HG03469 (cell line): Measurements from ENCODE around the gene RALGDS.
"Not testable (repeated sequence)": the region's sequence is repeated elsewhere in the genome, so short reads cannot be mapped to it uniquely, and the experiment has no call there.

Experiments used
- ATAC-seq: cut with Tn5 transposase; IDR thresholded peaks from one replicate; pipeline ENCODE4 v1.9.1; 2021; ENCODE audit warnings: mild to moderate bottlenecking, moderate library complexity, moderate number of reproducible peaks; ENCODE audit not compliant: unreplicated experiment

RALGDS gene

DNA sequence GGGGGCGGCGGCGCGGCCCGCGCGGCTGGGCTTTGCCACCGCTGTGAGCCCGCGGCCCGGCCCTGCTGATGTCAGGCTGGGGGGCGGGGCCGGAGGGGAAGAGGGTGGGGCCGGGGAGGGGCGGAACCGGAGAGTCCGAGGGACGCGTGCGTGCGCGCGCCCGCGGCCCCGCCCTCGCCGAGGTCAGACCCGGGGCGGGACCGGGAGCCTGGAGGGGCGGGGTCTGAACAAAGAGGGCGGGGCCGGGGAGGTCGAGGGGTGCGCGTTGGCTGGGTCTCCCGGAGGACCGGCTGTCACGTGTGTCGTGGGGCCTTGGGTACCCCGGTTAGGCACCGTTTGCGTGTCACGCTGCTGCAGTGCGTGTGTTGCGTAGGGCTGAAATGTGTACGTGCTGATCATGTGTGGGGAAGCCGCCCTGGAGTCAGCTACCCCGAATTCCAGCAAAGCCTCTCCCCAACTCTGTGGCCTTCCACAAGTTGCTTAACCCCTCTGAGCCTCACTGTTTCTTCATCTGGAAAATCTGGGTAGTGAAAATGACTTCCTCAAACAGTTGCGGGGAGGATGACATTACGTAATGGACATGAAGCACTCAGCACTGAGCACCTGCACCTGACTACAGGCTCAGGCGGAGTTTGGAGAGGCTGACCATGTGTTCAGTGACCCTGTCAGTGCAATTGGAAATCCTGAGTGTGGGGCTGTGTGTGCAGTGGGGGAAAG lies at the start of gene RALGDS:
Gene RALGDS, minus strand, starts transcription at position 43 of the 717 bp plus-strand sequence. CDS start 86 bp downstream, outside the sequence.
- ATAC-seq: peak; percentile 34

DNA sequence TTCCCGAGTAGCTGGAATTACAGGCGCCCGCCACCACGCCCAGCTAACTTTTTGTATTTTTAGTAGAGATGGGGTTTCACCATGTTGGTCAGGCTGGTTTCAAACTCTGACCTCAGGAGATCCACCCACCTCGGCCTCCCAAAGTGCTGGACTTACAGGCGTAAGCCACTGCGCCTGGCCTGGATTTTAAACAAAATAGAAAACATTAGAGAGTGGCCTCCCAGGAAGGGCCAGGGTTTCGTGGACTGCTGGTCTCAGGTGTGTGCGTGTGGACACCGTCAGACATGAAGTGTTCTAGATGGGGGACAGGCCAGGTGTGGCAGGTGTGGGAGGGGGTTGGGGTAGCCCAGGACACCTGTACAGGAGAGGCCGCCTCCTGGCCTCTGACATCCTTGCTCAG lies 49.7 kb upstream of the RALGDS start:
- ATAC-seq: no peak

DNA sequence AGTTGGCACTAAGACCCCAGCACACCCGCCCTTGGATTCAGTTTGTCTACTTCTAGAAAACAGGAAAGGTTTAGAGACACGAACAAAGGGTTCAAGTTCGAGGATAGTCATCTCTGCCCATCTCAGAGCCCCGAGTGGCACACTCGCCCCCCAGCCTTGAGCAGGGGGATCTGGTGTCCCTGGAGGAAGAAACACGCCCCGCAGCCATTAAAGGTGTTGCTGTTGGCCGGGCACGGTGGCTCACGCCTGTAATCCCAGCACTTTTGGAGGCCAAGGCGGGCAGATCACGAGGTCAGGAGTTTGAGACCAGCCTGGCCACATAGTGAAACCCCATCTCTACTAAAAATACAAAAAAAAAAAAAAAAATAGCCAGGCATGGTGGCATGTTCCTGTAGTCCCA lies 48.6 kb upstream of the RALGDS start:
- ATAC-seq: not testable (repeated sequence)

GRCh38 chr9:133169102-133169501 lies 48.1 kb upstream of the RALGDS start:
- no peak for ATAC-seq

- ATAC-seq: no peak
These were observed 47.4 kb upstream of the RALGDS start for GRCh38 chr9:133168432-133168831.

GRCh38 chr9:133167769-133168168 lies 46.7 kb upstream of the RALGDS start:
- ATAC-seq: no peak

DNA sequence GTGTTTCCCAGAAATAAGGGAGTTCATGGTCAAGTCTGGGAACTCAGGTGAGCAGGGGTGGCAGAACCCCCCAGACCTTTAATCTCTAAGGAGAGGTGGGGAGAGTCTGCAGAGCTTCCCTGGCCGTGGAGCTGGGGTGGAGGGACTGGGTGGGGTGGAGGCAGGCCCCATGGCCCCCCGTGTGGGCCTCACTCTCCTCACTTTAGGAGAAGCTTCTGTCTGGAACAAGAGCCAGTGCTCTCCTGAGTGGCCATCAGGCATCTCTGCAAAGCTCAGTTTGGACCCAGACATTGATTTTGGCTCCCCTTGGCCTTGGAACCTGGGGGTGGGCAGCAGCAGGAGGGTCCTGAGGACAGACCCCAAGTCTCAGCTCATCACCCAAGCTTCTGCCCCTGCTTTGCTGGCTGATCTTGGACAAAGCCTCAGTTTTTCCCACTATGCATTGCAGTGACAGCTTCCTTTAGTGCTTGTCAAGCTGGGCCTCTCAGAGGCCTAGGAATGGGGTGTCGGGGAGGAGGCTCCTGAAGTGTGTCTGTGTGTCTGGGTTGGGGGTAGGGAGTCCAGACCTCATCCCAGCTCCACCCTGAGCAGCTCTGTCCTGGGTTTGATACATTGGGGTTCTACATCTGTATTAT lies 46.2 kb upstream of the RALGDS start:
- no peak for ATAC-seq

DNA sequence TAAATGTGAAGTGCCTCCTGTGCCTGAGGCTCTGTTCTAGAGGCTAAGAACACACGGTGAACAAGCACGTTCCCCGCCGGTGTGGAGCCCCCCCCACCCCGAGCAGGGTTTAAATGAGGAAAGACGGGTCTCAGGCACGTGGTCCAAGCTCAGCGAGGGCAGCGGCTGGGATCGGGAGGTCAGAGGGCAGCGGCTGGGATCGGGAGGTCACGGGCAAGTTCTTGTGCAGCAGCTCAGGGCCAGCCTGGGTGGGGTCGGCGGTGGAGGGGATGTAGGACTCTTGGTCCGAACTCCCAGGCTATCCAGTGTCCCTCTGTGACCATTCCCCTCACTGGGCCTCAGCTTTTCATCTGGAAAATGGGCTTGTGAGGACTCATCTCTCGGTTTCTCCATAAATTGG lies 45.4 kb upstream of the RALGDS start:
- ATAC-seq: no peak

GRCh38 chr9:133165452-133165730 lies 44.4 kb upstream of the RALGDS start:
- ATAC-seq: no peak

DNA sequence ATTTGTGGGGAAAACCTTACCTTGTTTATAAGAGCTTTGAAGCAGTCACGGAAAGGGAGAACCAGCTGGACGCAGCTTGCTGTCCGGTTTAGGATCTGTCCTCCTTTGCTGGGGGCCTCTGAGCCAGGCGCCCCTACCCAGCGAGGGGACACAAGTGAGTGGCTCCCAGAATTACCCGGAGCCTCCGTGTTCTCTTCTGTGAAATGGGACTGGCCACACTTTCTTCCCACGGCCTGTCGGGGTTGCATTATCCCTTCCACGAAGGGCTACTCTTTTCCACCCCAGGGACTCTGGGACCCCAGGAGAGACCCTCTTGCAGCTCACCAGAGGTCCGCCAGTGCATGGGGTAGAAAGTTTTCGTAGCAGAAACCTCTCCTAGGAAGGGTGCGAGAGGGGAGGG lies 43.2 kb upstream of the RALGDS start:
- ATAC-seq: no peak

DNA sequence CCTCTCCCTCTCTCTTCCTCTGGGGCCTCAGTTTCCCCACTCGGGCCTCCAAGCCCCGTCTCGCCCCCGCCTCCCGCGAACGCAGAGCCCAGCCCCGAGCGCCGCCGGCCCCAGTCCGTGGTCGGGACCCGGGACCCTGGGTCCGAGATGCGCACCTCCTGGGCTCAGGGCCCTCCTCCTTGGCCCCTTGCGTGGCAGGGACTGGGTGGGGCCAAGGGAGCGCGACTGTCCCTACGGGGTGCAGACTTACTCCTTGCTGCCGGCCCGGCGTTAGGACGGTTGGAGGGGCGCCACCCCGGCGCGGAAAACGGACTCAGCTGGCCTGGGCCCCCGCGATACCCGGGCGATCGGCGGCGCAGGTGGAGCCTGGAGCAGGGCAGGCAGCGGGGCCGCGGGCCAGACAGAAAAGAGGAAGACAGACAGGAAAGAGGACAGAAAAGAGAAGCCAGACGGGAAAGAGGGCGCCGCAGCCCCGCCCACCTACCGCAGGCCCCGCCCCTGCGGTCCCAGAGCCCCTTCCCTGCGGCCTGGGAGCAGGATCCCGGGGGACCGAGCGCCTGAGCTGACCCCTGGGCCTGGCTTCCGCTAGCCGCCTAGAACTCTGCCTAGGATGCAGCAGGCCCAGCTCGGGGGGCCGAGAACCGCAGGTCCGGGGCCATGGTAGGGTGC lies 42.6 kb upstream of the RALGDS start, which contains the start of gene GBGT1:
Gene GBGT1, minus strand, starts transcription at position 411 of the 669 bp plus-strand sequence. CDS start 1,502 bp downstream, outside the sequence.
- no peak for ATAC-seq

DNA sequence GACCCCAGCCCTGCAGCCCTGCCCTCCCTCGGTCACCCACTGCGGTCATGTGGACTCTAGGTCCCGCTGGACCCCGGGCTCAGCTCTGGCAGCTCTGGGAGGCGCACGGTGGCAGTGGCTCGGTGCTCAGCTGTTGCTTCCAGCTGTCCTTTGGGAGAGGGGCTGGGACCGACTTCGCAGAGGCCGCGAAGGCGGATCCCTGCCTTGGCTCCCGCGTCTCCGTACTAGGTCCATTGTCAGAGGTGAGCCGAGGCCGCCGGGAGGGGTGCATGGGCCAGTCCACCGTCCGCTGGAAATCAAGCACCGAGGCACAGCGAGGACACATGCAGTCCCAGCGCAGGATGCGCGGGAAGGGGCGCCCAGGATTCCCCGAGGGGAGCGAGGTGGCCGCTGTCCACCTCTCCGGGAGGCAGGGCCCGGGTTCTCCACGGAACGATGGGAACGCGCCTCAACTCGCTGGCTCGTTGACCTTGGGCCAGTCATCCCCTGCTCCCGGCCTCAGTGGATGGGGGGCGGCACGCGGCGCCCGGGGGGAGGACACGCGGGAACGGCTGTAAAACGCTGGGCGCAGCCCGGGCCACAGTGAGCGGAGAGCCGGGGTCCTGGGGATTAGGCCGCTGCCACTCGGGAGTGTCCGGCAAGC lies 41.9 kb upstream of the RALGDS start:
- ATAC-seq: no peak

DNA sequence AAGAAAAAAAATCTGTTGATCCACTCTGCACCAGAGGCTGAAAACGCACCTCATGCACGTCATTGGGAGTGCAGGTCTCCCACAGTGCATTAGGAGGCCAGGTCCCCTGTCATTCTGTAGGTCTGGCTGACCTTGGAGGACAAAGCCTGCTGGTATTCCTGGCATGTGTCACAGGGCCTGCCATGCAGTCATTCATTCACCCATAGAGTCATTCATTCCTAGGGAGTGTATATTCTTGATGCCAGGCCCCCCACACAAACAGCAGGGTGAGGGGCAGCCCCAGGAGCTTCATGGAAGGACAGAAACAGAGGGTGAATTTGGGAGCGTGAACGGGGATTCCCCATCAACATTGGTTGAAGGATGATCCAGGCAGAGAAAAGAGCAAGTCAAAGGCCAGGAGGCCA lies 40.5 kb upstream of the RALGDS start:
- no peak for ATAC-seq

- no peak for ATAC-seq
These were observed 39.9 kb upstream of the RALGDS start for GRCh38 chr9:133160742-133161546.

GRCh38 chr9:133158695-133159094 lies 37.7 kb upstream of the RALGDS start:
- ATAC-seq: no peak

DNA sequence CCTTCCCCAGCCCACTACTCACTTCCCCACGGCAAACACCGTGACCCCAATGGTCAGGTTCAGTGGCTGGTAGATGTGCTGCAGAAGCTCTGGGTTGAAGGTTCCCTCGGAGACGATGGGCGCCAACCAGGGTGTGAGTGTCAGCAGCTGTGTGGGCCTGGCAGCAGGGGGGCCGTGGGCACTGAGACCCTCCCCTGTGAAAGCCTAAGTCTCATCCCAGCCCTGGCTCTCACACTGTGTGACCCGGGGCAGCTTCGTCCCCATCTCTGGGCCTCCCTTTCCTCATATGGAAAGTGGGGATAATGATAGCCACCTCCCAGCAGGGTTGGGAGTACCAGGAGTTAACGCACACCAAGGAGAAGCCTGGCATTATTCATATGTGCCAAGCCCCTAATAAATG lies 34.1 kb upstream of the RALGDS start:
- ATAC-seq: no peak

DNA sequence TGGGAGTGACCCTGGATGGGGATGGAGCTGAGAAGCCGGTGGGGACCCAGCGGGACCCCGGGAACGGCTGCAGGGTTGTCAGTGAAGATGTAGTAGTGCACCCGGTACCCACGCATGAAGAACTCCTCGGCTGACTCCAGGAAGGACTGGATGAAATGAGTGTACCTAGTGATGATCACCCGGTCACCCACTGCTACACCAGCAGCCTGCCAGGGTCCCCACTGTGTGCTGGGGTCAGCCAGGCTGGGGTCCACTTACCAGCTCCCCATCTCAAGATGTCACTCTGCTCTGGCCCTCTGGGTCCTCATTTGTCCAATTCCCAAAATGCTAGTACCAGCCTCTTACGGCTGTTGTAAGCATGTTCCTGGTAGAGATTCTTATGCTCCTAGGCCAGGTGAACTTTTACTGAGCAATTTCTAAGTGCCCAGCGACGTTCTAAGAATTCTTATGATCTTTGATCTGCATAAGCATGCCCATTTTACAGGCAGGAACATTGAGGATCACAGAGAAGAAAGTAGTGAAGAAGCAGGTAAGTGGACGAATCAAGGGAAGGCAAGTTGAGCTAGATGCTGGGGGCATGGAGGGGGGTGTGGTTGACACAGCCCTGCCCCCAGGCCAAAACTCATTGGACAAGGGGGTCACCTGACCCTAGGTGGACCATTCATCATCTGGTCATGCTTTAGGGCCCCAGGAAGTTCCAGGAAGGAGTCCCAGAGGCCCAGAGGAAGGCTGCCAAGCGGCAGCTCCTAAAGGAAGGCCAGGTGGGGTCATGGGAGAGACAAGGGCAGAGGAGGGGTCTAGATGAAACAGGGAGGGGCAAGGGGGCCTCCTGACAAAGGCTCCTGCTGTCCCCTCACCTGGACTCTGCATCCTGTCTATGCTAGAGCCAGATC lies 33.3 kb upstream of the RALGDS start:
- no peak for ATAC-seq

GRCh38 chr9:133153227-133154096 lies 32.4 kb upstream of the RALGDS start:
- no peak for ATAC-seq
